GM19193 (cell line): ENCODE results near the gene HNF4A.

Experiments
- POLR2A ChIP-seq: IDR thresholded peaks from 4 replicates; pipeline ENCODE4 v1.6.1; 2011; ENCODE audit not compliant: insufficient read depth, insufficient read length; ENCODE audit errors: extremely low read depth

HNF4A gene

DNA sequence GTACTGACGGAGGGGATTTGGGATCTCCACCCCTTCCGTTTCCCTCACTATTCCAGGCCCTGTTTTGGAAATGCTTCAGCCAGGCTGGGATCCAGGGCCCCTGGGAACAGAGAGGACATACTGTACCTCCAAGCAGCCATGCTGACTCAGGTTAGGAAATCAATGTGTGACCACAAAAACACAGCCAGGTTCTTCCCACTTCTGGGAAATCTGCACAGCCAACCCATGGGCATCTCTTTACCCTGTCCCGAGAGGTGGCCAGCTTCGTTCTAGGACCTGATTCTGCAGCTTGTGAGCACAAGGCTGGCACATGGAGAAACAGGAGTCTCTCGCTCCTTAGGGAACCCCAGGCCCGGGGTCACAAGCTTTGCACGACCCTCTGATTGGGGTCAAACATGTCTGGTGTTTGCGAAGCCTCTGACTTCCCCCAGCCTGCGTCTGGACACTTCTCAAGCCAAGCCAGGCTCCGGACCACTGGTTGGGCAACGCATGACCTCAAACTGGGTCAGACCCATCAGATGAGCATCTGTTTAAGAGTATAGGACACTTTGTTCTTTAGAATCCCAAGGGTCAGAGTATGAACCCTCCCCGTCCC is 111.9 kb downstream of the HNF4A start:
- no peak for TF ChIP-seq POLR2A

DNA sequence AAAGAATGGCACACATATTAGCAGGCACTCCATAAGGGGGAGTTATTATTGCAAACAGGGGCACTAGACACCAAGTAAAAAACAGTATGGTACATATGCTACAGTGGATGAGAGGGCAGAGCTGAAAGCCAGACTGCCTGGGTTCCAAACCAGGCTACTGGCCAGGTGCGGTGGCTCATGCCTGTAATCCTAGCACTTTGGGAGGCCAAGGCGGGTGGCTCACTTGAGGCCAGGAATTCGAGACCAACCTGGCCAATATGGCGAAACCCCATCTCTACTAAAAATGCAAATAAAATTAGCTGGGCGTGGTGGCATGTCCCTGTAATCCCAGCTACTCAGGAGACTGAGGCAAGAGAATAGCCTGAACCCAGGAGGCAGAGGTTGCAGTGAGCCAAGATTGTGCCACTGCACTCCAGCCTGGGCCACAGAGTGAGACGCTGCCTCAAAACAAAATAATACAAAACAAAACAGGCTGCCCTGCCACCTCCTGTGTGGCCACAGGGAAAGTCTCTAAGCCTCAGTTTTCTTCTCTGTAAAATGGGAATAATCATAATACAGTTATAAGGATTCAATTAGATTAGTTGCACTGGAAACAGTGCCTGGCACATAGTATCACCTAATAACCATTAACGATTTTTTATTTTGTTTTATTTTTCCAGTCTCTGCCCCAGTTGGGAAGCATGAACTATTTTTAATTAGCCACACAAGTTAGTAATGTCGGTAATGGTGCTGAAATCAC is 112.7 kb downstream of the HNF4A start:
- no peak for TF ChIP-seq POLR2A

GRCh38 chr20:44470327-44470726 is 114.8 kb downstream of the HNF4A start:
- TF ChIP-seq POLR2A = no peak

- no peak for TF ChIP-seq POLR2A
Observed at GRCh38 chr20:44471481-44471882, 116.0 kb downstream of the HNF4A start.

DNA sequence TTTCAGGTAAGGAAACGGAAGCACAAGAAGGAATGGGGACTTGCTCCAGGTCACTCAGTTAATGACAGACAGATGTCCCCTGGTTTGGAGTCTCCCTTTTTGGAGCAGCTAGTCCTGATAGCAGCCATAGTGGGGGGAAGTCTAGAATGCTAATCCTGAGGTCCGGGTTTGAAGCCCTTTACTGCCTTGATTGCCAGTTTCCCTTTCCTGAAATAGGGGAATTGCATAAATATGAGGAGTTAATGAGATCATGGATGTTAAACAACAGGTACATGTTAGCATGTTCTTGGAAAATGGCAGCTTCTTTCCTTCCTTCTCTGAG is 119.8 kb downstream of the HNF4A start:
- TF ChIP-seq POLR2A = no peak

DNA sequence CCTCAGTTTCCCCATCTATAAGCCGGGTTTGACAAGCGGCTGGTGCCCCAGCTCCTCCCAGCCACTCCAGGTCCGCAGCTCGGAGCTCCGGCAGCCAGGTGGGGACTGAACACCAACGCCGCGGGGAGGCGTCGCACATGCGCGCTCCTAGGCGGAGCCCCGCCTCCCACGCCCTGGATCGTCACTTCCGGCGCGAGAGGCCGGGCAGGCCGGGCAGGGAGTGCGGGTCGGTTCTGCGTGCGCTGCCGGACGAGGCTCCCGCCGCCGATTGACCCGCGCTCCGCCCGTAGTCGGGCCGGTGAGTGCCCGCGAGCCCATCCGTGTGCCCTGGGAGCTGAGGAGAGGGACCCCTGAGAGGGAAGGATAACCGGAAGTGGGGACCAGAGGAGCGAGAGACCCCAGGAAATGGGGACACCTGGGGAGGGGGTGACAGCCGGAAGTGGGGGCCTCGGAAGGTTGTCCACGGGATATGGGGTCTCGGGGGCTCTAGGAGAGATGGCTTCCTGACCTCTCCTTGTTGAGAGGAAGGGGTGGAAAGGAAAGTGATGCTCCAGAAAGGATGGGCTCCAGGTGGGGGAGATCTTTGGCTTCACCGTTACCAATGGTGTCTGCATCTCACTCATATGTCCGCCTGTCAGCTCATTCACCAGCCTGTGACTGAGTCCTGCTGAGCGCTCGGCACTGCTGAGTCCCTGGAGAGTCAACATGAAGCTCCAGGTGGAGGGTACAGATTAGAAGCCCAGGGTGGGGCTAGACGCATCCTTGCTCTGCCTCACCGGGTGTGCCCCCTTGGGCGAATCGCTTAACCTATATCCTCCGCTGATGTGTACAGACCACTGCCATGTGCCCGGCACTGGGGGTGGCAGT is 120.4 kb downstream of the HNF4A start, which contains the start of gene TTPAL:
TSS of gene TTPAL (plus strand) at position 181 of the 867 bp plus-strand sequence. CDS start 4,126 bp downstream, outside the sequence.
- peak; percentile 98 for TF ChIP-seq POLR2A

DNA sequence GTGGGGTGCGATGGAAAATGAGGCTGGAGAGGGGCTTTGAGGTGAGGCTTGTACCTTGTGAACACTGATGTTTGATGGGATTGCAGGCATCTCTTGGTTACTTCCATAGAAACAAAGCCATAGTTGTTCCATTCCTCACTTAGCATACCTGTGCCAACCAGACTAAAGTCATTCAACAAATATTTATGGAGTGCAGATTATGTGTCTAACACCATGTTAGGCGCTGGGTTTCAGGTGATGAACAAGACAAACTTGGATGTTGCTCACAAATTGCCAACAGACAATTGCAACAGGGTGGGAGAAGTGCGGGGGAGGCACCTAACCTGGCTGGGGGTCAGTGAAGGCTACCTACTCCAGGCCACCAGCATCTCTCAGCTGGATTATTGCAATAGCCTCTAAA is 121.7 kb downstream of the HNF4A start:
- no peak for TF ChIP-seq POLR2A

DNA sequence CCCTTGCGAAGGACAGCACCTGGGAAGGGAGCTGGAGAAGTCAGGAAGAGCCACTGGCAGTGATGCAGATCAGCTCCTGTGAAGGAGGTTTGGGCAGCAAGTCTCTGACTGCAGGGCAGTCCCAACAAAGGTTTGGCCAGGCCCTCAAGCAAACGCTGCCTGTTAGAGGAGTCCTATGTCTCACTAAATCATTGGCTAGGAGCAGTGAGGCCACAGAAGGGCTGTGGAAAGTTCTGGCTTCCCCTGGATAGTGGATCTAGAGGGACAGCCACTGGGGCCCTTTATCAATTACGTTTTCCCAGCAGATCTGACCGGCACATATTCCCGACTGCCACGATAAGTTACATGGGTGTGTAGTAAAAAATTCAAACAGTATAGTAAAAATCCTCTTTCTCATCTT is 122.7 kb downstream of the HNF4A start:
- TF ChIP-seq POLR2A = no peak

GRCh38 chr20:44479643-44480042 is 124.1 kb downstream of the HNF4A start:
- TF ChIP-seq POLR2A = no peak

GRCh38 chr20:44480097-44480496 is 124.6 kb downstream of the HNF4A start:
- TF ChIP-seq POLR2A = no peak

DNA sequence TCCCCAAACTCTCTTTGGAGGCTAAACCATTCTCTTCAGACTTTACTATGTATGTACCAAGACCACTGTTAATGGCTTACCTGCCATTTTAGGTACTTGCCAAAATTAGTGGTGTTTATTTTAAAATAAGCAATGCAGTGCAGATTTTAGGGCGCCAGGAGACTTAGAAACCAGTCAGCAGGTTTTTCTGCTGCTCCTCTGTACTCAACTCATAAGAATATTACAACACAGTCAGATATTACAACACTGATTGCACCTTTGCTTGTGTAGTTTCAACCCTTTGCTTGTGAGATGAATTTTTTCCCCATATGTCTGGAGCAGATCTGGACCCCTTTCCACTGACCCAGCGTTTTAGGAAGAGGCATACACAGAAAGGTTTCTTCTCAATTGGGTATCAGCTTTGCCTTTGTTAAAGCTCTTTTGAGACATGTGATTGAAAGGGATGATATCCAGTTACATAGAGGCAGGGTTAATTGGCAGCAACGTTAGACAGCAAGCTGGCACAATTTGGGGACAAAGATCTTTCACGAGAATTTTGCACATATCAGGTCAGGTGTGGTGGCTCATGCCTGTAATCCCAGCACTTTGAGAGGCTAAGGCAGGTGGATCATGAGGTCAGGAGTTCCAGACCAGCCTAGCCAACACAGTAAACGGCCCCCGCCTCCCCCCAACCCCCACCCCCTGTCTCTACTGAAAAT is 126.4 kb downstream of the HNF4A start:
- no peak for TF ChIP-seq POLR2A

- TF ChIP-seq POLR2A = no peak
Observed at GRCh38 chr20:44483112-44483511, 127.6 kb downstream of the HNF4A start.
